Stomach (tissue), 9 donors: Measurements from ENCODE around the gene EFCAB9. TPM values are rescaled to one million over a fixed set of nuclear protein-coding genes. Genes with fewer than 3 reads are reported as not detected.
"Not testable (repeated sequence)": the region's sequence is repeated elsewhere in the genome, so short reads cannot be mapped to it uniquely, and the experiment has no call there.

Source experiments
- DNase-seq, 2 donors: peaks; one replicate each; pipeline versions ENCODE4 v3.0.0 to v3.0.0-alpha.2; 2013 to 2019
- H3K27ac ChIP-seq, 5 donors: fragments of 200-600 bp in 4 of 5; sonication (generic) in 4 of 5; one replicate each; pipeline ENCODE4 v1.5.1; 2013 to 2019; ENCODE audit warnings: mild to moderate bottlenecking in 1 of 5, moderate library complexity in 1 of 5
- H3K27me3 ChIP-seq, 3 donors: fragments of 200-600 bp; sonication (generic); one replicate each; pipeline ENCODE4 v1.5.1; 2017 to 2019; ENCODE audit warnings: mixed run types in 1 of 3
- H3K36me3 ChIP-seq, 4 donors: fragments of 200-600 bp; sonication (generic); 1 replicate in 3 of 4; 2 replicates in 1 of 4; pipeline ENCODE4 v1.5.1; 2016 to 2019
- H3K4me1 ChIP-seq, 4 donors: fragments of 200-600 bp; sonication (generic); one replicate each; pipeline ENCODE4 v1.5.1; 2016 to 2019
- H3K4me3 ChIP-seq, 4 donors: fragments of 200-600 bp; sonication (generic) in 3 of 4; one replicate each; pipeline ENCODE4 v1.5.1; 2016 to 2019; ENCODE audit warnings: mild to moderate bottlenecking in 1 of 4
- H3K9me3 ChIP-seq, 4 donors: fragments of 200-600 bp; sonication (generic); one replicate each; pipeline ENCODE4 v1.5.1; 2016 to 2019
- EP300 ChIP-seq: sonication (generic); formaldehyde crosslinking; IDR thresholded peaks from one replicate; pipeline ENCODE4 v1.6.1; 2017; ENCODE audit warnings: antibody characterized with exemption
- POLR2A ChIP-seq, 4 donors: fragments of 450-650 bp; IDR thresholded peaks; one replicate each; pipeline ENCODE4 v1.6.1; 2016; ENCODE audit warnings: antibody characterized with exemption in 4 of 4, control low read depth in 2 of 4, mild to moderate bottlenecking in 1 of 4, moderate library complexity in 1 of 4
- POLR2AphosphoS5 ChIP-seq, 3 donors: sonication (generic); formaldehyde crosslinking; IDR thresholded peaks; one replicate each; pipeline ENCODE4 v1.6.1; 2016; ENCODE audit warnings: antibody characterized with exemption in 3 of 3
- WGBS, 5 donors: extraction: QIAGEN DNeasy Blood & Tissue Kit in 3 of 5; methylation state at CpG; one replicate each; pipeline versions ENCODE4 v1.1.5 to v1.1.7; 2013 to 2018; 5-methylcytosine and 5-hydroxymethylcytosine counted together
- intact Hi-C: fragments of 100-400 bp; cut with DNase I; formaldehyde crosslinking; loops from one replicate; pipeline ENCODE4 v1.15.1; 2023; ENCODE audit warnings: low total_unique reads
- polyA plus RNA-seq, 3 donors: library from polyadenylated mRNA; stranded (reverse); fragments of 200-250 nt; gene quantifications; one replicate each; pipeline ENCODE4 v1.2.3, GENCODE V29; 2013
- total RNA-seq, 5 donors: library from RNA; depleted of rRNA; stranded (reverse); fragments of >200 nt; gene quantifications; one replicate each; pipeline versions ENCODE4 v1.1.0 to v1.2.3, GENCODE V29; 2014 to 2016
- TF ChIP-seq, protein P1 (sequence below), 7 experiments: fragments of 450-650 bp in 4 of 7; fragments of 200-600 bp in 3 of 7; sonication (generic) in 3 of 7; IDR thresholded peaks; one replicate each; pipeline ENCODE4 v1.5.1; 2016 to 2019; ENCODE audit warnings: antibody characterized with exemption in 7 of 7, control low read depth in 2 of 7, mild to moderate bottlenecking in 1 of 7
- donor health status: healthy with polysubstance abuse.
- donor health status: Bipolar disorder and iron deficiency.
- donor health status: healthy.

The EFCAB9 gene
- total and polyA plus RNA-seq, 8 donors = not detected

DNA sequence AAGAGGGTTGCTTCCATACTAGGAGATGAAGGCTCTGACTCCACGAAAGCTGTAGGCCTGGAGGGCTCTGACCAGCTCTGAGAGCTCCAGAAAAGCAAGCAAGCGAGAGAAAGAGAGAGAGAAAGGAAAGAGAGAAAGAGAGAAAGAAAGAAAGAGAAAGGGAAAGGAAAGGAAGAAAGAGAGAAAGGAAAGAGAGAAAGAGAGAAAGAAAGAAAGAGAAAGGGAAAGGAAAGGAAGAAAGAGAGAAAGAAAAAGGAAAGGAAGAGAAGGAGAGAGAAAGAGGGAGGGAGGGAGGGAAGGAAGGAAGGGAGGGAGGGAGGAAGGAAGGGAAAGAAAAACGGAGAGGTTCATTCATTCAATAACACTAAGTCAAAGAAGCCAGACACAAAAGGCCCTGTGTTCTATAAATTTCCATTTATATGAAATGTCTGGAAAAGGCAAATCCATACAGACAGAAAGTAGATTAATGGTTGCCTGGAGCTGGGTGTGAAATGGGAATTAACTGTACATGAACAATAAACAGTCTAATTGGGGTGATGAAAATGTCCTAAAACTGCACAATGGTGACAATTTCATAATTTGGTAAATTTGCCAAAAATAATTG lies 4.2 kb upstream of the EFCAB9 start:
- no peak overlapping the region for H3K4me3 ChIP-seq
- H3K27ac ChIP-seq = no peak overlapping the region
- H3K36me3 ChIP-seq = no peaks in the 10 kb centered on the region
- WGBS, 5 donors = 65 to 82% (median 70%) methylated on average over 3 of the region's 3 CpGs
- TF ChIP-seq EP300 = no peak
- no peak for TF ChIP-seq POLR2A (IDR thresholded peaks at IDR 0.05)
- TF ChIP-seq POLR2AphosphoS5 (IDR thresholded peaks at IDR 0.05) = no peak
- TF ChIP-seq, protein P1, sequence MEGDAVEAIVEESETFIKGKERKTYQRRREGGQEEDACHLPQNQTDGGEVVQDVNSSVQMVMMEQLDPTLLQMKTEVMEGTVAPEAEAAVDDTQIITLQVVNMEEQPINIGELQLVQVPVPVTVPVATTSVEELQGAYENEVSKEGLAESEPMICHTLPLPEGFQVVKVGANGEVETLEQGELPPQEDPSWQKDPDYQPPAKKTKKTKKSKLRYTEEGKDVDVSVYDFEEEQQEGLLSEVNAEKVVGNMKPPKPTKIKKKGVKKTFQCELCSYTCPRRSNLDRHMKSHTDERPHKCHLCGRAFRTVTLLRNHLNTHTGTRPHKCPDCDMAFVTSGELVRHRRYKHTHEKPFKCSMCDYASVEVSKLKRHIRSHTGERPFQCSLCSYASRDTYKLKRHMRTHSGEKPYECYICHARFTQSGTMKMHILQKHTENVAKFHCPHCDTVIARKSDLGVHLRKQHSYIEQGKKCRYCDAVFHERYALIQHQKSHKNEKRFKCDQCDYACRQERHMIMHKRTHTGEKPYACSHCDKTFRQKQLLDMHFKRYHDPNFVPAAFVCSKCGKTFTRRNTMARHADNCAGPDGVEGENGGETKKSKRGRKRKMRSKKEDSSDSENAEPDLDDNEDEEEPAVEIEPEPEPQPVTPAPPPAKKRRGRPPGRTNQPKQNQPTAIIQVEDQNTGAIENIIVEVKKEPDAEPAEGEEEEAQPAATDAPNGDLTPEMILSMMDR (IDR thresholded peaks at IDR 0.05) = no peak
- DNase-seq = no peak
- H3K27me3 ChIP-seq = no peaks in the 10 kb centered on the region
- intact Hi-C loops = loop anchor here (5.0 to 10.0 kb wide), 2 partner anchors 87 to 105 kb away; no protein-coding TSS in a partner anchor
- H3K9me3 ChIP-seq = no peaks in the 10 kb centered on the region
- H3K4me1 ChIP-seq = peaks cover 6 to 42% (median 30%) of the 10 kb centered on the region in 4 donors

DNA sequence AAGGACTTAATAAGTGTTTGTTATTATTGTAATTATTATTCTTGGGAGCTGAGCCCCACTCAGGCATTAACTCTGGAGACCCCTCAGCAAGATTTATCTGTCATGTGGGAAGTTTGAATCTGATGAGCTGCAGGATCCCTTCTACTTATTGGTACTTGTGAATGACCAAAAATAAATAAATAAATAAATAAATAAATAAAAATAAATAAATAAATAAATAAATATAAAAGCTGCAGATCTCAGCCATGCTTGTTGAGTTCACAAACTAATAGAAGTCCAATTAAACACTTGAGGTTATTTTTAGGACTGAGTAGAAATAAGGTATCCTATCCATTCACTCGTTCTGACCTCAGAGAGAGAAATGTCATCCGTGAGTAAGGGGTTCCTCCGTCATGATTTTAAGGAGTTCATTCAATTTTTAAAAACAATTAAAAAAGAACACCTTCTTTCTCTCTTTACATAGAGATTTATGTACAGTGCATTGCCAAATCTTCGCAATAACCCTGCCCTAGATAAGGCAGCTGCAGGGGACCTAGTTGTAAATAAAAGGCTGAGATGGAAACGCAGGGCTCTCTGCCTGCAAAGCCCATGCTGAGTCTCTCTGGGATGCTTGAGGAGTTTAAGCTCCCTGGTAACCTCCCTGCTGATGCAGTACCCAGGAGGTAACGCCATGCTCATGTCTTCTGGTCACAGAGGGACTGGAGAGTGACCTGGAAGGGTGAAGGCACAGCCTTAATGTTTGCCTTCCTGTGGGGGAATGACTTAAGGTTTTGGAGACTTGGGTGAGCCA lies 1.2 kb downstream of the EFCAB9 start:
- no peaks in the 10 kb centered on the region for H3K27me3 ChIP-seq
- TF ChIP-seq, protein P1 (IDR thresholded peaks at IDR 0.05) = no peak
- TF ChIP-seq POLR2AphosphoS5 (IDR thresholded peaks at IDR 0.05) (no peak), POLR2A (IDR thresholded peaks at IDR 0.05) (no peak), EP300 (no peak)
- no peaks in the 10 kb centered on the region for H3K9me3 ChIP-seq
- peaks cover 0 to 4% (median 0%) of the 10 kb centered on the region in 4 donors for H3K4me1 ChIP-seq
- intact Hi-C loops = loop anchor here (5.0 to 10.0 kb wide), 2 partner anchors 93 to 100 kb away; no protein-coding TSS in a partner anchor
- H3K27ac ChIP-seq = no peak overlapping the region
- no peak overlapping the region for H3K4me3 ChIP-seq
- 39 to 58% (median 52%) methylated on average over 6 of the region's 6 CpGs for WGBS, 5 donors
- no peaks in the 10 kb centered on the region for H3K36me3 ChIP-seq
- no peak for DNase-seq

DNA sequence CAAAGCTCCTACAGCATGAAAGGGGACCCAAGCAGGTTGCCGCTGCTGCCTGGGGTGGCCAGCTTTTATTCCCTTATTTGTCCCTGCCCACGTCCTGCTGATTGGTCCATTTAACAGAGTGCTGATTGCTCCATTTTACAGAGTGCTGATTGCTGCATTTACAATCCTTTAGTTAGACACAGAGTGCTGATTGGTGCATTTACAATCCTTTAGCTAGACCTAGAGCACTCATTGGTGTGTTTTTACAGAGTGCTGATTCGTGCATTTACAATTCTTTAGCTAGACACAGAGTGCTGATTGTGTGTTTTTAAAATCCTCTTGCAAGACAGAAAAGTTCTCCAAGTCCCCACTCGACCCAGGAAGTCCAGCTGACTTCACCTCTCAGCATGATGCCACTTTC lies 3.8 kb downstream of the EFCAB9 start:
- H3K27ac ChIP-seq, H3K9me3 ChIP-seq, H3K27me3 ChIP-seq, H3K4me3 ChIP-seq, H3K4me1 ChIP-seq, H3K36me3 ChIP-seq, DNase-seq: not testable (repeated sequence)
- intact Hi-C loops = loop anchor here (10.0 kb wide), 1 partner anchor 97 kb away; no protein-coding TSS in a partner anchor
- WGBS, 5 donors = 75 to 85% (median 81%) methylated on average over 4 of the region's 4 CpGs

DNA sequence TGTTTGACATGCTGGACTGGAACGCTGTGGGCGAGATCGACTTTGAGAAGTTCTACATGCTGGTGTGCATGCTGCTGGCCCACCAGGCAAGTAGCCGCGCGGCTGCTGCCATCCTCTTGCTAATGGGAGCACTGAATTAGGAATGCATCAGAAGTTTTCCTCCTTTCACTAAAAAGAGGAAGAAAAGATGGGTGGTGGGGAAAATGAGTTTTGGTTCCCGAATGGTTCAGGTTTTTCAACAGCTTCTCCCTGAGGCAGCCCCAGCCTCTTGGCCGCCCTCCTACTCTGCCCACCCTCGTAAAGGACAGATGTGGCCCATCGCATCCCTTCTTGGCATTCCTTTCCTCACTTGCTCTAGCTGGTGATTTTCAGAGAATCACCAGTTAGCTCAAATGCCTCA lies 5.5 kb downstream of the EFCAB9 start:
- Histone ChIP-seq H3K27ac (no peak overlapping the region), H3K27me3 (no peaks in the 10 kb centered on the region), H3K4me1 (peaks cover 0 to 4% (median 0%) of the 10 kb centered on the region in 4 donors), H3K36me3 (no peaks in the 10 kb centered on the region), H3K4me3 (no peak overlapping the region), H3K9me3 (no peaks in the 10 kb centered on the region)
- no peak for TF ChIP-seq EP300
- TF ChIP-seq, protein P1 (IDR thresholded peaks at IDR 0.05) = no peak
- intact Hi-C loops = loop anchor here (10.0 kb wide), 1 partner anchor 95 kb away; no protein-coding TSS in a partner anchor
- 76 to 90% (median 82%) methylated on average over 10 of the region's 10 CpGs for WGBS, 5 donors
- no peak for DNase-seq
